Measurements from ENCODE around the gene GJD4. TPM values are rescaled to one million over a fixed set of nuclear protein-coding genes. Genes with fewer than 3 reads are reported as not detected.

GJD4 gene
- total RNA-seq, 2 donors from 2014 or later: not detected

GRCh38 chr10:35584946-35585345 is 20.2 kb upstream of the GJD4 start:
- no peak overlapping the region for H3K27ac ChIP-seq
- no peaks in the 10 kb centered on the region for H3K27me3 ChIP-seq
- intact Hi-C loops (cut with DNase I): no loop called here

DNA sequence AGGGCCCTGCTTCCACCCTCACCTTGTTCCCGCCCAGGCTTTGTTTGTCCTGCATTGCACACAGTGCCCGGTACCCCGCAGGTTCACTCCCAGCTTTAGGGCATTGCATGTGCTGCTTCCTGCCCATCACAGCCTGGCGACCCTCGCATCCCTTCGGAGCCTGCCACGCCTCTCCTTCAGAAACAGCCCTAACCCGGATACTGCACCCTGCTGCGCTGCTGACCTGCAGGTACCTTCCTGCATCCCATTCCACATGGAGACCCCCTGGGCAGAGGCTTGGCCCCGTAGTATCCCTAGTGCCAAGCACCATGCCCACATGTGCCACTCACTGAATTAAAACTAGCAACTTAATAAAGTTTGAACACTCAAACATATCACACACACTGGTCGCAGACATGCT is 19.8 kb upstream of the GJD4 start:
- H3K27ac ChIP-seq: no peak overlapping the region

More at GRCh38 chr10:35584946-35585345, 20.2 kb upstream of the GJD4 start:
- no peak overlapping the region for H3K9ac ChIP-seq (ENCODE audit: low read depth in 2 of 2, low read length in 2 of 2)
- DNase-seq: no peak
- no peak overlapping the region for H3K4me3 ChIP-seq
- no peaks in the 10 kb centered on the region for H3K9me3 ChIP-seq
- TF ChIP-seq, protein P1, sequence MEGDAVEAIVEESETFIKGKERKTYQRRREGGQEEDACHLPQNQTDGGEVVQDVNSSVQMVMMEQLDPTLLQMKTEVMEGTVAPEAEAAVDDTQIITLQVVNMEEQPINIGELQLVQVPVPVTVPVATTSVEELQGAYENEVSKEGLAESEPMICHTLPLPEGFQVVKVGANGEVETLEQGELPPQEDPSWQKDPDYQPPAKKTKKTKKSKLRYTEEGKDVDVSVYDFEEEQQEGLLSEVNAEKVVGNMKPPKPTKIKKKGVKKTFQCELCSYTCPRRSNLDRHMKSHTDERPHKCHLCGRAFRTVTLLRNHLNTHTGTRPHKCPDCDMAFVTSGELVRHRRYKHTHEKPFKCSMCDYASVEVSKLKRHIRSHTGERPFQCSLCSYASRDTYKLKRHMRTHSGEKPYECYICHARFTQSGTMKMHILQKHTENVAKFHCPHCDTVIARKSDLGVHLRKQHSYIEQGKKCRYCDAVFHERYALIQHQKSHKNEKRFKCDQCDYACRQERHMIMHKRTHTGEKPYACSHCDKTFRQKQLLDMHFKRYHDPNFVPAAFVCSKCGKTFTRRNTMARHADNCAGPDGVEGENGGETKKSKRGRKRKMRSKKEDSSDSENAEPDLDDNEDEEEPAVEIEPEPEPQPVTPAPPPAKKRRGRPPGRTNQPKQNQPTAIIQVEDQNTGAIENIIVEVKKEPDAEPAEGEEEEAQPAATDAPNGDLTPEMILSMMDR (IDR thresholded peaks at IDR 0.05): no peak
- H3K4me1 ChIP-seq: no peaks in the 10 kb centered on the region
- H3K36me3 ChIP-seq: no peaks in the 10 kb centered on the region

GRCh38 chr10:35585903-35586535 is 19.1 kb upstream of the GJD4 start:
- DNase-seq: peak; percentile 34
- no peak overlapping the region for H3K9ac ChIP-seq (ENCODE audit: low read depth in 2 of 2, low read length in 2 of 2)
- no peaks in the 10 kb centered on the region for H3K36me3 ChIP-seq
- no peaks in the 10 kb centered on the region for H3K4me1 ChIP-seq
- intact Hi-C loops (cut with DNase I): no loop called here
- TF ChIP-seq, protein P1 (IDR thresholded peaks at IDR 0.05): no peak
- H3K27ac ChIP-seq: no peak overlapping the region
- H3K27me3 ChIP-seq: no peaks in the 10 kb centered on the region
- H3K4me3 ChIP-seq: no peak overlapping the region
- no peaks in the 10 kb centered on the region for H3K9me3 ChIP-seq

More for the DNA sequence above, 19.8 kb upstream of the GJD4 start:
- Histone ChIP-seq H3K36me3 (no peaks in the 10 kb centered on the region), H3K4me3 (no peak overlapping the region), H3K4me1 (no peaks in the 10 kb centered on the region), H3K27me3 (no peaks in the 10 kb centered on the region), H3K9ac (ENCODE audit: low read depth in 2 of 2, low read length in 2 of 2) (no peak overlapping the region), H3K9me3 (no peaks in the 10 kb centered on the region)
- DNase-seq: no peak
- intact Hi-C loops (cut with DNase I): no loop called here
- TF ChIP-seq, protein P1 (IDR thresholded peaks at IDR 0.05): no peak

DNA sequence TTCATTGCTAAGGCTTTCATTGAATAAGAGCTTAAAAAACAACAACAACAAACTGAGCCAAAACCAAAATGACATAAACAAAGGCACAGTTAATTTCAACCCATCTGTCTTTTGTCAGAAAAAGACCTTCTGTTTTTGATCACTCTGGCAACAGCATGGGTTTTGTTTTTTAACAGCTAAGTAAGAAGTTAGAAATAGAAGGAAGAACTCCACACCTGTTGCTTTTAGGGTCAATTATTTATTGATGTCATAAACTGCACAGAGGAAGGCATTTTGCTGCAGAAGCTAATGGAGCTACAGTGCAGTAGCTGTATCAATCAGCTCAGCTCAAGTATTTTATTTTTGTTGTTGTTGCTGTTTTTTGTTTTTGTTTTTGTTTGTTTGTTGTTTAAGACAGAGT is 16.3 kb upstream of the GJD4 start:
- Histone ChIP-seq H3K9me3 (no peaks in the 10 kb centered on the region), H3K4me1 (no peaks in the 10 kb centered on the region), H3K27ac (no peak overlapping the region), H3K9ac (ENCODE audit: low read depth in 2 of 2, low read length in 2 of 2) (no peak overlapping the region), H3K4me3 (no peak overlapping the region), H3K36me3 (no peaks in the 10 kb centered on the region), H3K27me3 (no peaks in the 10 kb centered on the region)
- intact Hi-C loops (cut with DNase I): no loop called here
- TF ChIP-seq, protein P1 (IDR thresholded peaks at IDR 0.05): no peak
- no peak for DNase-seq

DNA sequence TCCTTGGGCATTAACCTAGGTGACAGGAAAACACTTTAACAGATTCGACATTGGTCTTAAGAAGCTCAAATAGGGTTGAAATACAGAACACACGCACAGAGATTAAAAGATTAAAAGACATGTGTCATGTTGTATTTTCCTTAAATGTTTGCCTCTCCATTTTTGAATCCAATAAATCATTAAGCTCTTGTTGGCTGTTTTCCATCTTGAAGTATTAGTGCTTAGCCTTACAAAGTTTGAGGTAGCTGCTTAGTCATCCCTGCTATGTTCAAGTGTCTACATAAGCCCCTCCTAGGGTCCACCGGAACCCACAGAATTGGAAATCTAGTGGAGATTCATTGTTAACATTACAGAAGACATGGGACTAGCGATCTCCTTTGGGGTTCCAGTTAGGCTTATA is 12.7 kb upstream of the GJD4 start:
- no peak overlapping the region for H3K4me3 ChIP-seq
- H3K27me3 ChIP-seq: no peaks in the 10 kb centered on the region
- TF ChIP-seq, protein P1 (IDR thresholded peaks at IDR 0.05): no peak

More for the DNA sequence above, 12.7 kb upstream of the GJD4 start:
- Histone ChIP-seq H3K36me3 (no peaks in the 10 kb centered on the region), H3K4me1 (no peaks in the 10 kb centered on the region), H3K9ac (ENCODE audit: low read depth in 2 of 2, low read length in 2 of 2) (no peak overlapping the region), H3K9me3 (no peaks in the 10 kb centered on the region), H3K27ac (no peak overlapping the region)
- intact Hi-C loops (cut with DNase I): no loop called here
- DNase-seq: no peak
